Astrocyte (in vitro differentiated cells and primary cell): Measurements from ENCODE around the gene HAUS3. TPM values are rescaled to one million over a fixed set of nuclear protein-coding genes. Genes with fewer than 3 reads are reported as not detected.

ENCODE experiments used
- DNase-seq: peaks from one replicate; pipeline ENCODE4 v3.0.0-alpha.2; 2010; ENCODE audit warnings: low read depth
- FAIRE-seq: peaks from 2 replicates; lab custom pipeline; 2011; peaks lifted over from hg19 to GRCh38; lab: Jason Lieb, UNC
- H2AFZ ChIP-seq: 2 replicates; pipeline ENCODE4 v1.6.0; 2012; ENCODE audit warnings: low read depth, low read length, inconsistent platforms
- H3K27ac ChIP-seq: 2 replicates; pipeline ENCODE4 v1.5.1; 2011; ENCODE audit warnings: low read depth, low read length, inconsistent platforms
- H3K27me3 ChIP-seq: 2 replicates; pipeline ENCODE4 v1.6.0; 2011; ENCODE audit warnings: low read length, inconsistent platforms; ENCODE audit not compliant: insufficient read depth
- H3K36me3 ChIP-seq: 2 replicates; pipeline ENCODE4 v1.5.1; 2011; ENCODE audit warnings: low read length, inconsistent platforms; ENCODE audit not compliant: insufficient read depth
- H3K4me1 ChIP-seq: 2 replicates; pipeline ENCODE4 v1.5.1; 2011; ENCODE audit warnings: low read length, inconsistent platforms; ENCODE audit not compliant: insufficient read depth
- H3K4me2 ChIP-seq: 2 replicates; pipeline ENCODE4 v1.6.0; 2012; ENCODE audit warnings: low read length, inconsistent platforms
- H3K4me3 ChIP-seq: 2 replicates; pipeline ENCODE4 v1.5.1; 2011; ENCODE audit warnings: low read depth, mild to moderate bottlenecking, low read length, inconsistent platforms; ENCODE audit not compliant: insufficient read depth
- H3K79me2 ChIP-seq: 2 replicates; pipeline ENCODE4 v1.6.0; 2012; ENCODE audit warnings: mild to moderate bottlenecking, low read length, inconsistent platforms; ENCODE audit not compliant: insufficient read depth
- H3K9ac ChIP-seq: 2 replicates; pipeline ENCODE4 v1.6.0; 2012; ENCODE audit warnings: mild to moderate bottlenecking, low read length, inconsistent platforms
- H3K9me3 ChIP-seq: 2 replicates; pipeline ENCODE4 v1.5.1; 2012; ENCODE audit warnings: low read depth, mild to moderate bottlenecking, low read length, inconsistent platforms; ENCODE audit not compliant: insufficient read depth
- H4K20me1 ChIP-seq: 2 replicates; pipeline ENCODE4 v1.6.0; 2012; ENCODE audit warnings: low read length, inconsistent platforms; ENCODE audit not compliant: insufficient read depth
- H3K27ac Mint-ChIP-seq: one replicate; pipeline ENCODE4 v1.8.0; 2021; ENCODE audit warnings: mild to moderate bottlenecking, mixed read lengths; ENCODE audit not compliant: unreplicated experiment
- H3K27me3 Mint-ChIP-seq: one replicate; pipeline ENCODE4 v1.8.0; 2021; ENCODE audit warnings: low read depth, mixed read lengths; ENCODE audit not compliant: unreplicated experiment
- H3K36me3 Mint-ChIP-seq: one replicate; pipeline ENCODE4 v1.8.0; 2021; ENCODE audit warnings: low read depth, mixed read lengths; ENCODE audit not compliant: unreplicated experiment
- H3K4me1 Mint-ChIP-seq: one replicate; pipeline ENCODE4 v1.8.0; 2021; ENCODE audit warnings: low read depth, mixed read lengths; ENCODE audit not compliant: unreplicated experiment
- H3K4me3 Mint-ChIP-seq: one replicate; pipeline ENCODE4 v1.8.0; 2021; ENCODE audit warnings: mild to moderate bottlenecking, moderate library complexity, mixed read lengths; ENCODE audit not compliant: unreplicated experiment
- H3K9me3 Mint-ChIP-seq: one replicate; pipeline ENCODE4 v1.8.0; 2021; ENCODE audit warnings: mild to moderate bottlenecking, mixed read lengths; ENCODE audit not compliant: unreplicated experiment
- CTCF ChIP-seq: IDR thresholded peaks from 2 replicates; pipeline ENCODE4 v1.5.1; 2011; ENCODE audit warnings: low read depth, mild to moderate bottlenecking, inconsistent platforms, low read length, moderate library complexity; ENCODE audit not compliant: insufficient read depth
- EZH2 ChIP-seq: IDR thresholded peaks from 2 replicates; pipeline ENCODE4 v1.6.1; 2012; ENCODE audit warnings: mild to moderate bottlenecking, low read length, inconsistent platforms; ENCODE audit not compliant: insufficient read depth
- total RNA-seq: library from RNA; stranded (reverse); gene quantifications from 2 replicates; pipeline ENCODE4 v1.2.1, GENCODE V29; 2021

The HAUS3 gene
- total RNA-seq, 1 donor from 2014 or later, result 10.7 TPM

- H4K20me1 ChIP-seq, result no peaks in the 10 kb centered on the region
- H3K27me3 ChIP-seq, result no peaks in the 10 kb centered on the region
- H3K9ac ChIP-seq, result no peak overlapping the region
- no peaks in the 10 kb centered on the region for H3K79me2 ChIP-seq
- no peak for TF ChIP-seq CTCF
- no peak overlapping the region for H3K4me3 ChIP-seq
- Mint-ChIP-seq H3K9me3 (peaks cover 7% of the 10 kb centered on the region), H3K4me3 (no peak overlapping the region), H3K27me3 (peaks cover 10% of the 10 kb centered on the region), H3K27ac (no peak overlapping the region), H3K36me3 (peaks cover 16% of the 10 kb centered on the region), H3K4me1 (peaks cover 1% of the 10 kb centered on the region)
- DNase-seq, result peak; percentile 7
- H2AFZ ChIP-seq, result no peak overlapping the region
- no peak overlapping the region for H3K4me2 ChIP-seq
- no peaks in the 10 kb centered on the region for H3K9me3 ChIP-seq
- no peaks in the 10 kb centered on the region for H3K4me1 ChIP-seq
- no peaks in the 10 kb centered on the region for H3K36me3 ChIP-seq
- no peak overlapping the region for H3K27ac ChIP-seq
- FAIRE-seq, result no peak
These were observed 47.4 kb downstream of the HAUS3 start for GRCh38 chr4:2194496-2194895.

GRCh38 chr4:2193326-2193725 lies 48.6 kb downstream of the HAUS3 start:
- Histone ChIP-seq H3K79me2 (no peaks in the 10 kb centered on the region), H3K36me3 (no peaks in the 10 kb centered on the region), H3K4me2 (no peak overlapping the region), H3K9me3 (no peaks in the 10 kb centered on the region), H4K20me1 (no peaks in the 10 kb centered on the region), H3K4me1 (no peaks in the 10 kb centered on the region), H3K9ac (no peak overlapping the region), H2AFZ (no peak overlapping the region), H3K27ac (no peak overlapping the region), H3K27me3 (no peaks in the 10 kb centered on the region), H3K4me3 (no peak overlapping the region)
- H3K36me3 Mint-ChIP-seq, result peaks cover 14% of the 10 kb centered on the region
- H3K4me1 Mint-ChIP-seq, result peaks cover 1% of the 10 kb centered on the region
- no peak for FAIRE-seq
- no peak for DNase-seq
- TF ChIP-seq EZH2, result no peak
- TF ChIP-seq CTCF, result no peak
- H3K4me3 Mint-ChIP-seq, result no peak overlapping the region
- H3K27ac Mint-ChIP-seq, result no peak overlapping the region
- H3K9me3 Mint-ChIP-seq, result peaks cover 4% of the 10 kb centered on the region
- peaks cover 10% of the 10 kb centered on the region for H3K27me3 Mint-ChIP-seq

- H3K4me3 Mint-ChIP-seq, result no peak overlapping the region
- Histone ChIP-seq H2AFZ (no peak overlapping the region), H3K79me2 (no peaks in the 10 kb centered on the region), H3K27me3 (no peaks in the 10 kb centered on the region), H3K4me2 (no peak overlapping the region), H3K36me3 (no peaks in the 10 kb centered on the region), H4K20me1 (no peaks in the 10 kb centered on the region), H3K4me1 (no peaks in the 10 kb centered on the region), H3K9me3 (no peaks in the 10 kb centered on the region), H3K9ac (no peak overlapping the region), H3K27ac (no peak overlapping the region), H3K4me3 (no peak overlapping the region)
- H3K27me3 Mint-ChIP-seq, result no peaks in the 10 kb centered on the region
- H3K9me3 Mint-ChIP-seq, result peaks cover 15% of the 10 kb centered on the region
- H3K27ac Mint-ChIP-seq, result no peak overlapping the region
- FAIRE-seq (no peak), DNase-seq (no peak)
- TF ChIP-seq EZH2 (no peak), CTCF (no peak)
- H3K4me1 Mint-ChIP-seq, result no peaks in the 10 kb centered on the region
- peaks cover 14% of the 10 kb centered on the region for H3K36me3 Mint-ChIP-seq
These were observed 55.1 kb downstream of the HAUS3 start for GRCh38 chr4:2186865-2187172.
